HEK293T (cell line): ENCODE measurements around the gene SUPT3H.

Experiments
- CTCF ChIA-PET: fragments of 350-600 bp; formaldehyde crosslinking; extraction: SDS; loops from one replicate; lab custom pipeline; 2021; ENCODE audit warnings: antibody characterized with exemption, inconsistent platforms; lab: Yijun Ruan, JAX
- POLR2A ChIA-PET: fragments of 350-600 bp; formaldehyde crosslinking; extraction: SDS; loops from one replicate; lab custom pipeline; 2020; ENCODE audit warnings: antibody characterized with exemption, inconsistent platforms; lab: Yijun Ruan, JAX
- DNase-seq: peaks from one replicate; pipeline ENCODE4 v3.0.0; 2012; ENCODE audit warnings: mixed read lengths; ENCODE audit errors: extremely low spot score
- ARNT ChIP-seq: fragments of 450-650 bp; IDR thresholded peaks from 2 replicates; pipeline ENCODE4 v1.6.1; 2017; ENCODE audit warnings: mild to moderate bottlenecking
- BHLHE40 ChIP-seq: fragments of 450-650 bp; IDR thresholded peaks from 2 replicates; pipeline ENCODE4 v1.6.1; 2016; ENCODE audit warnings: mild to moderate bottlenecking, moderate library complexity, borderline replicate concordance
- CTBP1 ChIP-seq: fragments of 450-650 bp; IDR thresholded peaks from 2 replicates; pipeline ENCODE4 v1.6.1; 2016; ENCODE audit warnings: borderline replicate concordance
- ELF4 ChIP-seq: fragments of 450-650 bp; IDR thresholded peaks from 2 replicates; pipeline ENCODE4 v1.6.1; 2017; ENCODE audit warnings: antibody characterized with exemption
- FOXA1 ChIP-seq: fragments of 450-650 bp; IDR thresholded peaks from 2 replicates; pipeline ENCODE4 v1.6.1; 2016; ENCODE audit warnings: mild to moderate bottlenecking
- FOXK2 ChIP-seq: fragments of 450-650 bp; IDR thresholded peaks from 2 replicates; pipeline ENCODE4 v1.6.1; 2016; ENCODE audit warnings: mild to moderate bottlenecking
- FOXM1 ChIP-seq: fragments of 450-650 bp; IDR thresholded peaks from 2 replicates; pipeline ENCODE4 v1.6.1; 2017; ENCODE audit warnings: mild to moderate bottlenecking, borderline replicate concordance
- HDGF ChIP-seq: fragments of 450-650 bp; IDR thresholded peaks from 2 replicates; pipeline ENCODE4 v1.6.1; 2017; ENCODE audit warnings: antibody characterized with exemption, borderline replicate concordance
- L3MBTL2 ChIP-seq: fragments of 450-650 bp; conservative IDR thresholded peaks from 2 replicates; pipeline ENCODE4 v1.6.1; 2016; ENCODE audit warnings: mild to moderate bottlenecking
- LEF1 ChIP-seq: fragments of 450-650 bp; IDR thresholded peaks from 2 replicates; pipeline ENCODE4 v1.6.1; 2017; ENCODE audit warnings: mild to moderate bottlenecking, borderline replicate concordance
- NFRKB ChIP-seq: fragments of 450-650 bp; IDR thresholded peaks from 2 replicates; pipeline ENCODE4 v1.6.1; 2016; ENCODE audit warnings: mild to moderate bottlenecking, moderate library complexity
- PKNOX1 ChIP-seq: fragments of 450-650 bp; IDR thresholded peaks from 2 replicates; pipeline ENCODE4 v1.6.1; 2016
- SP1 ChIP-seq: fragments of 450-650 bp; IDR thresholded peaks from 2 replicates; pipeline ENCODE4 v1.6.1; 2017
- SUZ12 ChIP-seq: fragments of 450-650 bp; IDR thresholded peaks from 2 replicates; pipeline ENCODE4 v1.6.1; 2016; ENCODE audit warnings: mild to moderate bottlenecking
- TARDBP ChIP-seq: fragments of 450-650 bp; IDR thresholded peaks from 2 replicates; pipeline ENCODE4 v1.6.1; 2016
- ZNF384 ChIP-seq: fragments of 450-650 bp; IDR thresholded peaks from 2 replicates; pipeline ENCODE4 v1.6.1; 2016

The SUPT3H gene

GRCh38 chr6:44782892-44783291 lies 594.8 kb downstream of the SUPT3H start:
- no peak for TF ChIP-seq FOXA1
- TF ChIP-seq ARNT: no peak
- TF ChIP-seq L3MBTL2: no peak
- no peak for TF ChIP-seq SUZ12
- POLR2A ChIA-PET: no interaction called here
- CTCF ChIA-PET: no interaction called here
- DNase-seq: no peak

GRCh38 chr6:44781912-44782597 lies 595.7 kb downstream of the SUPT3H start:
- CTCF ChIA-PET: no interaction called here
- TF ChIP-seq LEF1 (no peak), HDGF (no peak), ARNT (no peak), FOXM1 (no peak), BHLHE40 (no peak), ELF4 (no peak), SUZ12 (no peak), TARDBP (no peak), FOXA1 (no peak), L3MBTL2 (no peak), ZNF384 (no peak), PKNOX1 (no peak), CTBP1 (no peak), NFRKB (no peak), FOXK2 (no peak), SP1 (no peak)
- POLR2A ChIA-PET: no interaction called here
- no peak for DNase-seq

- no peak for TF ChIP-seq FOXM1
- no peak for TF ChIP-seq FOXA1
- no peak for TF ChIP-seq L3MBTL2
- no peak for TF ChIP-seq ZNF384
- no peak for TF ChIP-seq NFRKB
- TF ChIP-seq BHLHE40: no peak
- no peak for TF ChIP-seq CTBP1
- no peak for TF ChIP-seq TARDBP
- no peak for TF ChIP-seq HDGF
- TF ChIP-seq LEF1: no peak
- TF ChIP-seq PKNOX1: no peak
- no peak for TF ChIP-seq SP1
- no peak for TF ChIP-seq ARNT
- no peak for TF ChIP-seq ELF4
- CTCF ChIA-PET: no interaction called here
- no peak for DNase-seq
- POLR2A ChIA-PET: no interaction called here
These were observed 597.6 kb downstream of the SUPT3H start for GRCh38 chr6:44780161-44780560.

GRCh38 chr6:44779130-44779826 lies 598.5 kb downstream of the SUPT3H start:
- ChIA-PET CTCF (interaction anchor here (0.7 kb wide), 1 partner anchor 123 kb away, joined by 3 read pairs; no protein-coding TSS in a partner anchor), POLR2A (no interaction called here)
- no peak for TF ChIP-seq FOXM1
- no peak for TF ChIP-seq SUZ12
- no peak for TF ChIP-seq BHLHE40
- no peak for TF ChIP-seq L3MBTL2
- TF ChIP-seq FOXA1: no peak
- no peak for TF ChIP-seq TARDBP
- TF ChIP-seq SP1: no peak
- TF ChIP-seq CTBP1: no peak
- TF ChIP-seq ZNF384: no peak
- no peak for TF ChIP-seq PKNOX1
- TF ChIP-seq ARNT: no peak
- no peak for TF ChIP-seq ELF4
- no peak for TF ChIP-seq LEF1
- TF ChIP-seq HDGF: no peak
- TF ChIP-seq FOXK2: no peak
- no peak for TF ChIP-seq NFRKB
- DNase-seq: no peak
